HepG2 (cell line): ENCODE results near the gene ART3. TPM values are rescaled to one million over a fixed set of nuclear protein-coding genes. Genes with fewer than 3 reads are reported as not detected.

Source experiments
- ATF1 ChIP-seq: IDR thresholded peaks from 2 replicates; pipeline ENCODE4 v1.6.1; 2016; ENCODE audit warnings: mild to moderate bottlenecking, control low read depth
- ATF6 ChIP-seq: sonication (generic); formaldehyde crosslinking; conservative IDR thresholded peaks from 2 replicates; pipeline ENCODE4 v1.4.0; 2020; ENCODE audit warnings: missing genetic modification reagents
- CREM ChIP-seq, 2 experiments: sonication (generic) in 1 of 2; formaldehyde crosslinking in 1 of 2; IDR thresholded peaks; 2 replicates each; pipeline versions ENCODE4 v1.4.0 to v1.6.1; 2016 to 2020; ENCODE audit warnings: antibody characterized with exemption in 1 of 2, mild to moderate bottlenecking in 1 of 2, missing genetic modification reagents in 1 of 2
- EP300 ChIP-seq, 3 experiments: sonication (generic) in 1 of 3; formaldehyde crosslinking in 1 of 3; IDR thresholded peaks; 2 replicates each; pipeline versions ENCODE4 v1.5.1 to v1.6.1; 2011 to 2020; ENCODE audit warnings: low read depth in 2 of 3, low read length in 2 of 3, borderline replicate concordance in 1 of 3, improper control_type of control experiment in 1 of 3, mild to moderate bottlenecking in 1 of 3, missing genetic modification reagents in 1 of 3, moderate library complexity in 1 of 3
- ISX ChIP-seq: sonication (generic); formaldehyde crosslinking; conservative IDR thresholded peaks from 2 replicates; pipeline ENCODE4 v1.5.0; 2020; ENCODE audit warnings: missing genetic modification reagents
- MAFK ChIP-seq, 2 experiments: IDR thresholded peaks in 1 of 2; conservative IDR thresholded peaks in 1 of 2; 2 replicates each; pipeline ENCODE4 v1.6.1; 2011; ENCODE audit warnings: improper control_type of control experiment in 2 of 2, low read length in 2 of 2
- MXD4 ChIP-seq: IDR thresholded peaks from 2 replicates; pipeline ENCODE4 v1.6.1; 2016; ENCODE audit warnings: mild to moderate bottlenecking, missing biosample characterization, missing genetic modification reagents
- NFYB ChIP-seq: sonication (generic); formaldehyde crosslinking; IDR thresholded peaks from 2 replicates; pipeline ENCODE4 v1.4.0; 2020; ENCODE audit warnings: missing genetic modification reagents
- PBX2 ChIP-seq: IDR thresholded peaks from 2 replicates; pipeline ENCODE4 v1.6.1; 2016; ENCODE audit warnings: control low read depth
- PPARG ChIP-seq: conservative IDR thresholded peaks from 2 replicates; pipeline ENCODE4 v1.6.1; 2016; ENCODE audit warnings: missing biosample characterization, missing genetic modification reagents
- SRSF4 ChIP-seq: fragments of 200-400 bp; formaldehyde crosslinking; IDR thresholded peaks from one replicate; pipeline ENCODE4 v1.6.1; 2018; ENCODE audit warnings: mild to moderate bottlenecking, low read depth, low read length, moderate library complexity; ENCODE audit not compliant: poor library complexity, severe bottlenecking
- TEF ChIP-seq: sonication (generic); formaldehyde crosslinking; IDR thresholded peaks from 2 replicates; pipeline ENCODE4 v1.5.0; 2020; ENCODE audit warnings: missing genetic modification reagents
- XBP1 ChIP-seq: sonication (generic); formaldehyde crosslinking; IDR thresholded peaks from 2 replicates; pipeline ENCODE4 v1.5.0; 2020; ENCODE audit warnings: missing genetic modification reagents
- ZBTB40 ChIP-seq, 2 experiments: fragments of 450-650 bp in 1 of 2; sonication (generic) in 1 of 2; formaldehyde crosslinking in 1 of 2; IDR thresholded peaks; 2 replicates each; pipeline versions ENCODE4 v1.6.1 to v1.8.0; 2016 to 2022; ENCODE audit warnings: antibody characterized with exemption in 1 of 2, mild to moderate bottlenecking in 1 of 2, missing genetic modification reagents in 1 of 2
- ZMYM4 ChIP-seq: sonication (generic); formaldehyde crosslinking; IDR thresholded peaks from 2 replicates; pipeline ENCODE4 v1.8.1; 2023; ENCODE audit warnings: mild to moderate bottlenecking, missing genetic modification reagents
- ZNF34 ChIP-seq: sonication (generic); formaldehyde crosslinking; IDR thresholded peaks from 2 replicates; pipeline ENCODE4 v1.4.0; 2020; ENCODE audit warnings: mild to moderate bottlenecking, missing genetic modification reagents, borderline replicate concordance
- polyA plus RNA-seq, 8 experiments: library from polyadenylated mRNA; depleted of rRNA in 3 of 8; stranded (reverse) in 7 of 8; unstranded in 1 of 8; fragments of >200 nt; fragmentation: Illumina TruSeq in 4 of 8; extraction: Trizol in 4 of 8; gene quantifications; 2 replicates each; pipeline versions ENCODE4 v1.2.1 to v1.2.3, GENCODE V29; 2011 to 2016; ENCODE audit warnings: low read depth in 4 of 8, missing spikeins in 1 of 8, mixed read lengths in 1 of 8; ENCODE audit not compliant: insufficient read depth in 1 of 8
- total RNA-seq, 5 experiments: library from RNA; depleted of rRNA; stranded (reverse); fragments of >200 nt; fragmentation: Illumina TruSeq; extraction: Trizol; gene quantifications; 2 replicates each; pipeline ENCODE4 v1.2.3, GENCODE V29; 2016; ENCODE audit warnings: low read depth in 1 of 5

The ART3 gene
- total and polyA plus RNA-seq, 2 of the 13 experiments (the other 11 are each of a cell fraction or from before 2014, with no cell fraction given): not detected

- TF ChIP-seq ATF6: no peak
- no peak for TF ChIP-seq MXD4 (CRISPR knock-in tag)
- TF ChIP-seq NFYB (CRISPR knock-in tag): peak; percentile 76
- no peak for TF ChIP-seq SRSF4
- TF ChIP-seq ATF1 (CRISPR knock-in tag): peak; percentile 70
- 0 out of 2 replicates have a peak, but pooled peaks have one; percentile 31 for TF ChIP-seq CREM (IDR thresholded peaks at IDR 0.05)
- TF ChIP-seq CREM (CRISPR knock-in tag; IDR thresholded peaks at IDR 0.05): no peak
- no peak for TF ChIP-seq EP300 (IDR thresholded peaks at IDR 0.05; ENCODE audit: low read depth in 2 of 2, low read length in 2 of 2)
- TF ChIP-seq EP300 (CRISPR knock-in tag; IDR thresholded peaks at IDR 0.05; ENCODE audit: borderline replicate concordance): no peak
- TF ChIP-seq MAFK (conservative IDR thresholded peaks at IDR 0.05 in 1 of 2, IDR thresholded peaks at IDR 0.05 in 1 of 2; ENCODE audit: low read length in 2 of 2): no peak
- peak; percentile 94 for TF ChIP-seq ZMYM4
- no peak for TF ChIP-seq ISX (CRISPR knock-in tag)
- TF ChIP-seq ZNF34: no peak
- peak; percentile 90 for TF ChIP-seq PPARG
- peak; percentile 83 for TF ChIP-seq PBX2 (CRISPR knock-in tag)
- TF ChIP-seq XBP1 (CRISPR knock-in tag): no peak
- TF ChIP-seq ZBTB40 (IDR thresholded peaks at IDR 0.05): peak; percentile 56
- TF ChIP-seq ZBTB40 (CRISPR knock-in tag; IDR thresholded peaks at IDR 0.05): no peak
- no peak for TF ChIP-seq TEF (CRISPR knock-in tag)
These were observed 15.6 kb upstream of the ART3 start (continued) for GRCh38 chr4:76058888-76059426.
